NCI-H748 (cell line): ENCODE results near the gene UNC93B1.
"Not testable (repeated sequence)": the region's sequence is repeated elsewhere in the genome, so short reads cannot be mapped to it uniquely, and the experiment has no call there.

Experiments used
- DNase-seq: peaks from one replicate; lab custom pipeline; 2025; ENCODE audit not compliant: unreplicated experiment; lab: John Stamatoyannopoulos, UW

The UNC93B1 gene

GRCh38 chr11:68010090-68011041 lies 6.5 kb upstream of the UNC93B1 start, which contains the start of gene ALDH3B1:
ALDH3B1 (plus strand) TSS chr11:68010327; CDS start chr11:68015298, 4,971 bp downstream.
- DNase-seq = no peak

- no peak for DNase-seq
Observed at GRCh38 chr11:68009391-68010089, 5.6 kb upstream of the UNC93B1 start.

- DNase-seq = no peak
Observed at GRCh38 chr11:68008381-68009337, 4.8 kb upstream of the UNC93B1 start.

GRCh38 chr11:68007498-68008380 lies 3.8 kb upstream of the UNC93B1 start:
- no peak for DNase-seq

GRCh38 chr11:68006606-68007166 lies 2.8 kb upstream of the UNC93B1 start:
- DNase-seq = no peak

GRCh38 chr11:68004551-68005335 lies 846 bp upstream of the UNC93B1 start:
- DNase-seq = no peak

GRCh38 chr11:68002938-68003845 lies 705 bp downstream of the UNC93B1 start:
- peak; percentile 57 for DNase-seq

- DNase-seq = no peak
Observed at GRCh38 chr11:68002575-68002937, 1.3 kb downstream of the UNC93B1 start.

GRCh38 chr11:67999704-68000103 lies 4.2 kb downstream of the UNC93B1 start:
- no peak for DNase-seq

- DNase-seq = no peak
Observed at GRCh38 chr11:67999201-67999629, 4.7 kb downstream of the UNC93B1 start.

GRCh38 chr11:67998150-67999045 lies 5.5 kb downstream of the UNC93B1 start:
- no peak for DNase-seq

- no peak for DNase-seq
Observed at GRCh38 chr11:67997475-67997921, 6.4 kb downstream of the UNC93B1 start.

GRCh38 chr11:67996622-67997474 lies 7.0 kb downstream of the UNC93B1 start:
- peak; percentile 47 for DNase-seq

- DNase-seq = no peak
Observed at GRCh38 chr11:67996051-67996450, 7.8 kb downstream of the UNC93B1 start.

GRCh38 chr11:67995579-67995978 lies 8.3 kb downstream of the UNC93B1 start:
- DNase-seq = not testable (repeated sequence)

- DNase-seq = not testable (repeated sequence)
Observed at GRCh38 chr11:67995129-67995528, 8.8 kb downstream of the UNC93B1 start.
